ENCODE measurements around the gene MYOD1.

GRCh38 chr11:17743808-17744119 is 24.4 kb downstream of the MYOD1 start:
- no peak for TF ChIP-seq CTCF (IDR thresholded peaks at IDR 0.05)
- TF ChIP-seq POLR2A (IDR thresholded peaks at IDR 0.05): no peak
